ENCODE data around the gene PIMREG. TPM values are rescaled to one million over a fixed set of nuclear protein-coding genes. Genes with fewer than 3 reads are reported as not detected.

Gene PIMREG, protein sequence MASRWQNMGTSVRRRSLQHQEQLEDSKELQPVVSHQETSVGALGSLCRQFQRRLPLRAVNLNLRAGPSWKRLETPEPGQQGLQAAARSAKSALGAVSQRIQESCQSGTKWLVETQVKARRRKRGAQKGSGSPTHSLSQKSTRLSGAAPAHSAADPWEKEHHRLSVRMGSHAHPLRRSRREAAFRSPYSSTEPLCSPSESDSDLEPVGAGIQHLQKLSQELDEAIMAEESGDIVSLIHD
- total RNA-seq: 1 to 10 TPM in 1 of 6 donors, under 1 TPM in 3, not detected in 2; 0.67 to 1.3 (median 0.77) TPM

DNA sequence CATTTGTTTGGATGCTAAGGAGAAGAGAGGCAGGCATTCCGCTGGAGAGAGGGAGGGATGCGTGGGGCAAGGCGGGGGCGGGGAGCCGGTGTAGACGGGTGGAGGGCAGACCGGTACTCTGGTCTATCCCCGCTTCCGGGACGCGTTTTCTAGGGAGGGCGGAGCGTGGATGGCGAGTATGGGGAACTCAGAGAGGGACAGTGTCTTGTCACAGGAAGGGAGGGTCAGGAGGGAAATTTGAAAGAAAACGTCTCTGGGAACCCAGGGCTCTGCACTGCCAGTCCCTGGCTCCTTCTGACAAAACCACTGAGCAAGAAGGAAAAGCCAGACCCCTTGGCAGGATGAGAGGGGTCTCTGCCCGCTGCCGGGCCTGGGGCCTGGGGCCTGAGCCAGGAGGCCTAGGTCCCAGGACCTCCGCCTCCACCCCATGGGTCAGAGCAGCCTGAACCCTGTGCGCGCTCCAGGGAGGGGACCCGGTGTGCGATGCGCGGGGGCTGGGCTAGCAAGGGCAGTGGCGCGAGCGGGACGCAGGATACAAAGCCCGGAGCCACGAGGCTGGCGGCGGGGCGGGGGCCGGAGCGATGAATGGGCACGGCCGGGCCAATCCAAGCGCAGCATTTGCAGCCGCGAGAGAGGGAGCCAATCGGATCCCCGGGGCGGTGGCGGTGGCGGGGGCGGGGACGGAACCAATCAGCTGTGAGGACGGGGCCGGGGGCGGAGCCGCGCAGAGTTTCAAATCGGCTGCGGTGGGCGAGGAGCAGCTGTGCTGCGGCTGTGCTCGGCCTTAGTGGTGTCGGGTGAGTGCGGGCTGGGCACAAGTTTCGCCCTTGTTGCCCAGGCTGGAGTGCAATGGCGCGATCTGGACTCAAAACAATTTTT lies at the start of gene PIMREG:
Gene PIMREG (plus strand): TSS at position 764 of the 879 bp plus-strand sequence. CDS start 656 bp downstream, outside the sequence.
- H3K4me3 ChIP-seq: peak within 1 kb of the TSS; percentile 23 to 63 (median 56)
- no peaks in the 10 kb centered on the region for H3K36me3 ChIP-seq
- no peaks in the 10 kb centered on the region for H3K9me3 ChIP-seq
- peaks cover 15 to 22% (median 17%) of the 10 kb centered on the region in 4 donors for H3K4me1 ChIP-seq
- H3K27me3 ChIP-seq: no peaks in the 10 kb centered on the region
- peak within 1 kb of the TSS in 1 of 4 donors; percentile 46 for H3K27ac ChIP-seq
- WGBS, 2 donors: 1% methylated on average over 23 to 28 of the region's 62 CpGs
- peak; percentile 96 to 99 for ATAC-seq (ENCODE audit: low FRiP score in 2 of 2)
- no peak for TF ChIP-seq EP300 (IDR thresholded peaks at IDR 0.05)
- peak; percentile 93 to 99 for DNase-seq

DNA sequence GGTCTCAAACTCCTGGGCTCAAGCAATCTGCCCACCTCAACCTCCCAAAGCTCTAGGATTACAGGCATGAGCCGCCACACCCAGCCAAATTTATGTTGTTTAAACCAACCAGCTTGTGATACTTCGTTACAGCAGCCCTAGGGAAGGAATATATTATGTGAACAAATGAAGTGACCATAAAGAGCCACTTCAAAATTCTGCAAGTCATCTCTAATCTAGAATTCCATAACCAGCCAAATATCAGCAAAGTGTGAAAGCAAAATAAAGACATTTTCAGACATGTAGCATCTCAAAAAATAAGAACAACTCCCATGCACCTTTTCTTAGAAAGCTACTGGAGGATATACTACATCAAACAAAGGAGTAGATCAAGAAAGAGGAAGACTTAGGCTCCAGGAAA lies 45.3 kb upstream of the PIMREG start:
- 66 to 74% methylated on average over 2 of the region's 2 CpGs for WGBS, 2 donors

DNA sequence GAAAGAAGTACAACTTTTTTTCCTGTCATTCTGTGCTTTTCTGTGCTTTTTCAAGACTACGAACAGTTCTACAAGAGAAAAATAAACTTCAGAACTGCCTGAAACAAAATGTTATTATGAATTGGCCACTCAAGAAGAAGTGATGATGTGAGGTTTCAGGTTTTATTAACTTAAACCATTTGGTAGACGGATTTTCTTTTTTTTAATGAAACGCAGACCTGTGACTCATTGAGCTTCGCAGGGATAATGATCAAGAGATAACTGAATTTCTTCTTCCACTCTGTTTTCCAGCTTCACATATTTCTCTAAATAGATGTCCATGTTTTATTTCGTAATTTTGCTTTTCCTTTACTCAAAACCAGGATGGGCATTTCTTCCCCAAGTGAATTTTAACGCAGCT lies 42.0 kb upstream of the PIMREG start:
- no peak for ATAC-seq (ENCODE audit: low FRiP score in 2 of 2)
- Histone ChIP-seq H3K9me3 (peaks cover 0 to 4% (median 0%) of the 10 kb centered on the region in 4 donors), H3K36me3 (no peaks in the 10 kb centered on the region), H3K4me3 (no peak overlapping the region), H3K27me3 (no peaks in the 10 kb centered on the region), H3K4me1 (no peaks in the 10 kb centered on the region), H3K27ac (no peak overlapping the region)
- TF ChIP-seq EP300 (IDR thresholded peaks at IDR 0.05) (no peak), POLR2AphosphoS5 (IDR thresholded peaks at IDR 0.05) (no peak), POLR2A (IDR thresholded peaks at IDR 0.05) (no peak)
- TF ChIP-seq, protein P1, sequence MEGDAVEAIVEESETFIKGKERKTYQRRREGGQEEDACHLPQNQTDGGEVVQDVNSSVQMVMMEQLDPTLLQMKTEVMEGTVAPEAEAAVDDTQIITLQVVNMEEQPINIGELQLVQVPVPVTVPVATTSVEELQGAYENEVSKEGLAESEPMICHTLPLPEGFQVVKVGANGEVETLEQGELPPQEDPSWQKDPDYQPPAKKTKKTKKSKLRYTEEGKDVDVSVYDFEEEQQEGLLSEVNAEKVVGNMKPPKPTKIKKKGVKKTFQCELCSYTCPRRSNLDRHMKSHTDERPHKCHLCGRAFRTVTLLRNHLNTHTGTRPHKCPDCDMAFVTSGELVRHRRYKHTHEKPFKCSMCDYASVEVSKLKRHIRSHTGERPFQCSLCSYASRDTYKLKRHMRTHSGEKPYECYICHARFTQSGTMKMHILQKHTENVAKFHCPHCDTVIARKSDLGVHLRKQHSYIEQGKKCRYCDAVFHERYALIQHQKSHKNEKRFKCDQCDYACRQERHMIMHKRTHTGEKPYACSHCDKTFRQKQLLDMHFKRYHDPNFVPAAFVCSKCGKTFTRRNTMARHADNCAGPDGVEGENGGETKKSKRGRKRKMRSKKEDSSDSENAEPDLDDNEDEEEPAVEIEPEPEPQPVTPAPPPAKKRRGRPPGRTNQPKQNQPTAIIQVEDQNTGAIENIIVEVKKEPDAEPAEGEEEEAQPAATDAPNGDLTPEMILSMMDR (IDR thresholded peaks at IDR 0.05): no peak
- no peak for DNase-seq
- WGBS, 2 donors: 77 to 86% methylated on average over 6 of the region's 6 CpGs

More for the DNA sequence above, 45.3 kb upstream of the PIMREG start:
- no peak overlapping the region for H3K27ac ChIP-seq
- DNase-seq (no peak), ATAC-seq (ENCODE audit: low FRiP score in 2 of 2) (no peak)
- TF ChIP-seq POLR2A (IDR thresholded peaks at IDR 0.05): no peak
- TF ChIP-seq POLR2AphosphoS5 (IDR thresholded peaks at IDR 0.05): no peak
- no peak for TF ChIP-seq EP300 (IDR thresholded peaks at IDR 0.05)
- TF ChIP-seq, protein P1 (IDR thresholded peaks at IDR 0.05): no peak
- peaks cover 0 to 4% (median 0%) of the 10 kb centered on the region in 4 donors for H3K9me3 ChIP-seq
- H3K27me3 ChIP-seq: peaks cover 0 to 4% (median 0%) of the 10 kb centered on the region in 4 donors
- no peaks in the 10 kb centered on the region for H3K36me3 ChIP-seq
- no peak overlapping the region for H3K4me3 ChIP-seq
- H3K4me1 ChIP-seq: no peaks in the 10 kb centered on the region

DNA sequence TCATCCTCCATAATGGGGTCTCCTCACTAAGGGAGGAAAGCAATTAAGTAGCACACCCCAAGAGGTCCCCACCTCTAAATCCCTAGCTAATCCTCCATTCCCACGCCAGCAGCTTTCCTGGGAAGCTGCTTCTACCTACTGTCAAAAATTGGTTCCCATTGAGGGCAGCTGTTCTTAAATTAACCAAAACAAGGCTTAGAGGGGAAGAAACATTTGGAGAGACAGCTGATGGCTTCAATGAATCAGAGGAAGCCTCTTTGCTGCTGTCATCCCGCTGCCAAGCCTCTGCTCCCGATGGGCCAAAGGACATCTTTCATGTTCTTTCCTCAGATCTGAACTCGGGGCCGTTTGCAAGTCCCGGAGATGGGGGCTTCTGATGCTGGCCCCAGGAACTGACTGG lies 36.0 kb upstream of the PIMREG start:
- Histone ChIP-seq H3K4me1 (no peaks in the 10 kb centered on the region), H3K36me3 (no peaks in the 10 kb centered on the region), H3K27ac (no peak overlapping the region), H3K4me3 (no peak overlapping the region), H3K27me3 (no peaks in the 10 kb centered on the region), H3K9me3 (no peaks in the 10 kb centered on the region)
- no peak for TF ChIP-seq POLR2A (IDR thresholded peaks at IDR 0.05)
- no peak for TF ChIP-seq EP300 (IDR thresholded peaks at IDR 0.05)
- TF ChIP-seq POLR2AphosphoS5 (IDR thresholded peaks at IDR 0.05): no peak
- TF ChIP-seq, protein P1 (IDR thresholded peaks at IDR 0.05): no peak
- DNase-seq (no peak), ATAC-seq (ENCODE audit: low FRiP score in 2 of 2) (no peak)
- 72 to 74% methylated on average over 6 of the region's 6 CpGs for WGBS, 2 donors

DNA sequence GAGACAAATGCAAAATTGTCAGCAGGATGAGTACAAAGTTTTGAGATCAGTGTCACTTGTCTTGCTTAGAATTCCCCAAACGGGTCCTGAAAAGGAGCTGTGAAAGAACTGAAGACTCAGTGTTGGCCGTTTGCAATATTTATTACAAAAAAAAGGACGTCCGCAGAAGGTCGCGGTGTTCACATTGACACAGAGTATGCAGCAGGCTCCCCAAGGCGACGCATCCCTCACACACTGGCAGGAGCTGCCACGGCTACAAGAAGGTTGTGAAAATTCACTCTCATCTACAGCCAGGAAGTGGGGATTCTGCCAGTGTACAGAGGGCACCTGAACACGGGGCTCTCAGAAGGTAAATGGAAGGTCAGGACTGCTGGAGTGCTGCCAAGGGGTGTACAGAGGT lies 35.5 kb upstream of the PIMREG start:
- TF ChIP-seq POLR2A (IDR thresholded peaks at IDR 0.05) (no peak), EP300 (IDR thresholded peaks at IDR 0.05) (no peak), POLR2AphosphoS5 (IDR thresholded peaks at IDR 0.05) (no peak)
- TF ChIP-seq, protein P1 (IDR thresholded peaks at IDR 0.05): no peak
- Histone ChIP-seq H3K9me3 (no peaks in the 10 kb centered on the region), H3K4me3 (no peak overlapping the region), H3K27ac (no peak overlapping the region), H3K27me3 (no peaks in the 10 kb centered on the region), H3K36me3 (no peaks in the 10 kb centered on the region), H3K4me1 (no peaks in the 10 kb centered on the region)
- ATAC-seq (ENCODE audit: low FRiP score in 2 of 2) (no peak), DNase-seq (no peak)
- 62 to 67% methylated on average over 10 of the region's 10 CpGs for WGBS, 2 donors
